HuH-7 (cell line): ENCODE data around the gene ATF7.
"Not testable (repeated sequence)": the region's sequence is repeated elsewhere in the genome, so short reads cannot be mapped to it uniquely, and the experiment has no call there.

Experiments used
- DNase-seq: peaks from one replicate; pipeline ENCODE4 v3.0.0; 2011; ENCODE audit warnings: low spot score

The ATF7 gene

DNA sequence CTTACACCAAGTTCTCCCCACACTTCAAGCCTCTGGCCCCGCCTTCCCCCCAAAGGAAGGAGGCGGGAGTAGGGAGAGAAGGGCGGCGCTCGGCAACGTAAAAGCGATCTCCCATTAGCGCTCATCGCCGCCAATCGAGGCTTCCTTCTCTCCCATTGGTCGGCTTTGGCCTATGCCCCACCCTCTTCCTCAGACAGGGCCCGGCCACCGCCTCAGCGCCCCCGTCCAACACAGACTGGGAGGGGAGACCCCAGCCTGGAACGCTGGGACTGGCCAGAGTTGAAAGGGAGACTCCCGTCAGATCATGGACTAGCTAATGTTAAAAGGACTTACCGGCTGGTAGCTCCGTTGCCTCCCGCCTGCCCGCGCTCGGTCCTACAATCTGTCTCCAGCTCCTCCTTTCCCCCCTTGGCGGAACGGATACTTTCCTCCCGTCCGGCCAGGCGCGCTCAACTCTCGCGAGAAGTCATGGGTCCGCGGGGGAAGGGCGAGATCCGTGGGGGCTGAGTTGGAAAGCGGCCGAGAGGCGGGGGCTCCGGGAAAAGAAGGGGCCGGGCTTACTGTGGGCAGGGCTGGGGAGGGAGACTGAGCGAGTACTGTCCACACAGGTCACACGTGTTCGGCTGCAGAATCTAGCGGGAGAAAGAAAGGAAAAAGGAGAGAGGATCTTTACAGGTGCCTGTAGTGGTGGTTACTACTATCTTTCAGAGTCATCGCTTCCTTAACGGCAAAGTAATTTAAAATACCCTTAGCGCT lies at the start of gene ATF7:
Gene ATF7 (minus strand): TSS at position 437 of the 756 bp plus-strand sequence. CDS start 25,382 bp downstream, outside the sequence.
- DNase-seq = peak; percentile 89

DNA sequence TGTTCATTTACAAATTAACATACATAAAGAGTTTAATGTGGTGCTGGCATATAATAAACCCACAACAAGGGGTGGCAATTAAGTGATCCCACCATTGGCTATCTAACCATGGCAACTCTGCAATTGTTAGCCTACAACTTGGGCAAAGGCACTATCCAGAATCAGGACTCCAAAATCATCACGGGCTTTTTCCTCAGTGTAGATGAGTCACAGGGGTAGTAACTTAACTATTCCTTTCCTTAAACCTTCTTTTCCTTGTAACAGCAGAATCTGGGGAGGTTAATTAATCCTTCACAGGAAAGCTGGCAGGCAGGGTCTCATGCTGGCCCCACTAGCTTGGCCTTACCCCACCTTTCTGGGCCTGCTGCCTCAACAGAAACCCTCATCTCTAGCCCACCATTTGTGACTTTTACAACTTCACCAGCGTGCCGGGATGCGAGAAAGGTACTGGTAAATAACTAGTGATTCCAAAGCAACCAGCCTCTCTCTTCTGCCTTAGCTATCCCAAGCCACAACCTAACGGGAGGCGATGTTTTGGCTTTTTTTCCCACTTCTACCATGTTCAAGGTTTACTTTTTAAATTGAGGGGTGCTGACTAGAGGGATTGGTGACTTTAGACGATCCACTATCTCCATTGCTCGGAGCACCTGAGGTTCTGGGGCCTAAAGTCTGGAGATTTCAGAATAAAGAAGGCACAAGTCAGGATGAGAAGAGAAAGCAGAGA lies 49.0 kb upstream of the ATF7 start:
- no peak for DNase-seq

DNA sequence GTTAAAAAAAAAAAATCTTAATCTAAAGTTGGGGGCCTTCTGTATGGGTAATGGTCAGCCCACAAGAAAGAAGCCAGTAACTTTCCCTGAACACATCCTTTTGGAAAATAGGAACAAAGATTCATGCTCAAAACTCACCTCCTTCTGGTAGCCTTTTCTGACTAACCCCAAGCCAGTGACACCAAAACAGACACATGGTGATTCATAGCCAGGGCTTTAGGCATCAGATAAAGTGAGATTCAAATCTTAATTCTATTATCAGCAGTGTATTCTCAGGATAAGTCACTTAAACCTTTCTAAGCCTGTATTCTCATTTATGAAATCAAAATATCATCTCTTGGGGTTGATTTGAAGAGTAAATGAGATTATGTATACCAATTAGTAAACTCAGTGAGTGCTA lies 44.8 kb upstream of the ATF7 start:
- no peak for DNase-seq

DNA sequence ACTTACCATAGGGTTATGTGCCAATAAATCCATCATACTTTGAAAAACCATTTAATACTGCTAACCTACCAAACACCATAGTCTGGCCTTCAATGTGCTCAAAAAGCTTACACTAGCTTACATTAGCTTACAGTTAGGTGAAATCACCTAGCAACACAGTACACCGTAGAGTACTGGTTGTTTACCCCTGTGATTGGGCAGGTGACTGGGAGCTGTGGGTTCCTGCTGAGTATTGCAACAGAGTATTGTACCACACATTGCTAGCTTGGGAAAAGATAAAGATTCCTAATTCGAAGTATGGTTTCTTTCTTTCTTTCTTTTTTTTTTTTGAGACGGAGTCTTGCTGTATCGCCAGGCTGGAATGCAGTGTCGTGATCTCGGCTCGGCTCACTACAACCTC lies 44.1 kb upstream of the ATF7 start:
- no peak for DNase-seq

DNA sequence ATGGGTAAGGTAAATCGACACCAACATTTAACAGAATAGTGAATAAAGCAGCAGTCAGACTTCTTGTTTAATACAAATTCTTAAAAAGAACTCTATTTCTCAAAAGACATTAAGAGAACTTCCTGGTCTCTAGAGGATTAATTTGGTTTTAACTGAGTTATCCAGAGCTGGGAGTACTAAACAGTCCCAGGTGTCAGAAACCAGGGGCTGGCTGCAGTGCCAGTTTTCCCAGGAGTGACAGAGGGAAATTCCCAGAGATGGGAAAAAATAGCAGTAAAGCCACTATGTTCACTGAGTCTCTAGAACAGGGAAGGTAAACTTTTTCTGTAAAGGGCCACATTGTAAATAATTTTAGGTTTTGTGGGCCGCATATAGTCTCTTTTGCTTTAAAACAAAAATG lies 40.9 kb upstream of the ATF7 start:
- DNase-seq = no peak

DNA sequence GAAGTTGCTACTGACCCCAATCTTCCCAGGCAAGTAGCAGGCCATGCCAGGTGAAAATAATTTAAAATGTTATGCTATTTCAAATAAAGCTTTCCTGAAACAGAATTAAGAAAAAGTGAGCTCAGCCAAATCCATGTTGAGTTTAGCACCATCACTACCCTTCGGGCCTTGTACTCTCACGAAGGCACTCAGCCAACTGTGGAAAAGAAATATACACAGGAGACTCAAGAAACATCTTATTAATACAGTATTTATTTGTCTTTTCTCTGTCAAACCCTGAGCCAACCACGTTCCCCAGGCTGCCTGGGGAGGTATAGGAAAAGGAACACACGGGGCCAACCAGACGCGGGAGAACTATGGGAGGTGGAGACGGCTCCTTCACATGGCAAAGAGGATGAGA lies 38.8 kb upstream of the ATF7 start:
- DNase-seq = no peak

DNA sequence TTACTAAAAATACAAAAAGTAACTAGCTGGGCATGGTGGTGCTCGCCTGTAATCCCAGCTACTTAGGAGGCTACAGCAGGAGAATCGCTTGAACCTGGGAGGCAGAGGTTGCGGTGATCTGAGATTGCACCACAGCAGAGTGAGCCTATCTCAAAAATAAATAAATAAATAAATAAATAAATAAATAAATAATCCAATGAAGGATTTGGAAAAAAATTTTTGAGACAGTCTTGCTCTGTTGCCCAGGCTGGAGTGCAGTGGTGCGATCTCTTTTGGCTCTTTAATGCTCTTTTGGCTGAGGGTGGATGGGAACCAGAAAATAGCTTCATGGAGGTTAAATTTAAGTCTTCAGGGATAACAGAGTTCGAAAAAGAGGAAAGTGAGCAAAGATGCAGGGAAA lies 38.0 kb upstream of the ATF7 start:
- no peak for DNase-seq

DNA sequence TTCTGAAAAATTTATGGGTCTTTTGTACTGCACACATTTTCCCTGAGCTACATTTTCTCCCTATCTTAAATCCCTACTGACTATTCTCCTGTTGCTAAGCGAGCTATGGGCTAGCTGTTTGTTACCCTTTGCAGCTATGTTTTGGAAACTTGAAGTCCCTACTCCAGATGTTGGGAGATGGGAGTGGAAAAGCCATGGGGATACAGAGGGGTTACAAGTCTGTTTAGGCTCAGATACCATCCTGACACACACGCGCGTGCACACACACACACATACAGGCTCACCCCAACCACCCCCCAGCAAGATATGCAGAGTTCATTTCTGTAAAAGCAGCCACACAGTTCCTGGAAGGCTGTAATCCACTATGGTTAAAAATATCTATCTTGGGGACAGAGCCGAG lies 33.9 kb upstream of the ATF7 start:
- DNase-seq = no peak

DNA sequence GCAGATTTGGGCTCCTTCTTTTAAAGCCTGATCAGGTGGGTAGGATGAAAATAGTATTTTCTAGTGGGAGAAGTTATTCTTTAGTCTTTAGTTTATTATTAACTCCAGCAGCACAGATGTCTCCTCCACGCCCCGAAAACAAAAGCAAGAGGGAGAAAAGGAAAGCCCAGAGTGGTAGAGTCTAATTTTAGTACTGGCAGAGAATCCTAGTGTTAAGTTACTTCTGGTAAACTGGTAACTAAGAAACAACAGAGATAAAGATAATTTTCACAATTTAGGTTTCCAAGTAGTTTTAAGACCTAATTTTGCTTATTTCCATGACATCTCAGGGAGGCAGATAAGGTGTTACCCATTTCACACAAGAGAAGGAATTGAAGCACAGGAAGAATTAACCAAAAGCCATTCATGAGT lies 33.4 kb upstream of the ATF7 start:
- no peak for DNase-seq

DNA sequence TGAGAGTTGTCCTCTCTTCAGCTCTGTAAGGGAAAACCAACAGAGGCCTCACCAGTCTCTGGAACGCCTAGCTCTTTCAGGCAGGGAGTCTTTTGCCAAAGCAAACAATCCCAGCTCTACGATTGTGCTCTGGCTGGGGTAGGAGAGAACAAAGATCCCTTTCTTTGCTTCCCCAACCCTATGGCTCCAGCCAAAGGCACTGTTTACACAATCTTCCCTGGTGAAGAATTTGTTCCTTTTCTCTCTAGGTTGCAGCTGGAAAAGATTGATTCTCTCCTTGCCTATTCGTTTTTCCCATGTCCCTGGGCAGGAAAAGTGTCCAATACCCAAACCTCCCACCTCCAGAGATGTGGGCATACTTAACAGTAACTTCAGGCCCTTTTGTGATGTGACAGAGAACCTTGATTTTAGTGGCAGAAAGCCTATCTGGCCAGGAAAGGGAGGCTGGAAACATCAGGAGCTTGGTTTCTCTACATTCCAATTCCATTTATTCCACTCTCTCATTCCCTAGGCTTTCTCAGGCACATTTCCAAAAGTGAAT lies 32.9 kb upstream of the ATF7 start:
- DNase-seq = peak; percentile 70

DNA sequence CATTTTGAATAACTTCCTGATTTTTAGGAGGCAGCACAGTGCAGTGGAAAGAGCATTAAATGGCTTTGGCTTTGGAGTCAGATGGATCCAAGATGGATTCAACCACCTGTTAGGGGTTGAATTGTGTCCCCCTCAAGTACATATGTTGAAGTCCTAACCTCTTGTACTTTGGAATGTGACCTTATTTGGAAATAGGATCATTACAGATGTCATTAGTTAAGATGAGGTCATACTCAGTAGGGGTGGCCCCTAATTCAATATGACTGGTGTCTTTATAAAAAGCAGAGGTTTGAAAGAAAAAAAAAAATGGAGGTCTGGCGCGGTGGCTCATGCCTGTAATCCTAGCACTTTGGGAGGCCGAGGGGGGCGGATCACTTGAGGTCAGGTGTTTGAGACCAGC lies 30.9 kb upstream of the ATF7 start:
- DNase-seq = no peak

DNA sequence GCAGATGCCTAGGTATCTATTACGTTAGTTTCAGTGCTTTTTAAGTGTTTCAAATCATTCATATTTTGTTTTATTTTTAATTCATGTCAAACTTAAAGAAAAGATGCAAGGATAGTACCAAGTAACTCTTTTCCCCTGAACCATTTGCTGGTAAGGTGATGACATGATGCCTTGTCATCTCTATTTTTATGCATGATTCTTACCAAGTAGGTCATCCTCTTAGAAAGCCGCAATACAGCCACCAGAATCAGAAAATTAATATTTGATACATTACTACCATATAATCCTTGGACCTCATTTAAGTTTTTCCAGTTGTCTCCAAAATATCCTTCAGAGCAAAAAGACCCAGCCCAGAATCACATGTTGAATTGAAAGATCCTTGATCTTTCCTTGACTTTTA lies 27.4 kb upstream of the ATF7 start:
- DNase-seq = no peak

DNA sequence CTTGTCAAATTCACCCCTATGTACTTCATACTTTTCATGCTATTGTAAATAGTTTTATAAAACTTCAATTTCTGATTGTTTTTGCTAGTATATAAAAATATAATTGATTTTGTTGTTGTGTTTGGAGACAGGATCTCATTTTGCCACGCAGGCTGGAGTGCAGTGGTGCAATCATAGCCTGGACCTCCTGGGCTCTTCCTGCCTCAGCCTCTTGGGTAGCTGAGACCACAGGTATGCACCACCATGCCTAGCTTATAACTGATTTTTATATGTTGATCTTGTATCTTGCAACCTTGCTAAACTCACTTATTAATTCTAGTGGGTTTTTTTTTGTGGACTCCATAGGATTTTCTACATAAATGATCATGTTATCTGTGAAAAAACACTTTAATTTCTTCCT lies 26.2 kb upstream of the ATF7 start:
- DNase-seq = no peak

DNA sequence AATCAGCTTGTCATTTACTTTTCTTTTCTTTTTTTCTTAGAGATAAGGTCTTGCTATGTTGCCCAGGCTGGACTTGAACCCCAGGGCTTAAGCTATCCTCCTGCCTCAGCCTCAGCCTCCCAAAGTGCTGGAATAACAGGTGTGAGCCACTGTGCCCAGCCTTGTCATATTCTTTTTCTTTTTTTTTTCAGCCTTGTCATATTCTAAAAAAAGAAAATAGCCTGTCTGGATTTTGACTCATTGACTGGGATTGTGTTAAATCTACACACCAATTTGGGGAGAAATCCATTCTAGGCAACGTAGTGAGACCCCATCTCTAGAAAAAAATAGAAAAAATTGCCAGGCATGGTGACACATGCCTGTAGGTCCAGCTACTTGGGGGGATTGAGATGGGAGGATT lies 25.6 kb upstream of the ATF7 start:
- no peak for DNase-seq

DNA sequence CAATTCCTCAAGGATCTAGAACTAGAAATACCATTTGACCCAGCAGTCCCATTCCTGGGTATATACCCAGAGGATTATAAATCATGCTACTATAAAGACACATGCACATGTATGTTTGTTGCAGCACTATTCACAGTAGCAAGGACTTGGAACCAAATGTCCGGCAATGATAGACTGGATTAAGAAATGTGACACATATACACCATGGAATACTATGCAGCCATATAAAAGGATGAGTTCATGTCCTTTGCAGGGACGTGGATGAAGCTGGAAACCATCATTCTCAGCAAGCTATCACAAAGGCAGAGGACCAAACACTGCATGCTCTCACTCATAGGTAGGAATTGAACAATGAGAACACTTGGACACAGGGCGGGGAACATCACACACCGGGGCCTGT lies 20.1 kb upstream of the ATF7 start:
- DNase-seq = not testable (repeated sequence)

DNA sequence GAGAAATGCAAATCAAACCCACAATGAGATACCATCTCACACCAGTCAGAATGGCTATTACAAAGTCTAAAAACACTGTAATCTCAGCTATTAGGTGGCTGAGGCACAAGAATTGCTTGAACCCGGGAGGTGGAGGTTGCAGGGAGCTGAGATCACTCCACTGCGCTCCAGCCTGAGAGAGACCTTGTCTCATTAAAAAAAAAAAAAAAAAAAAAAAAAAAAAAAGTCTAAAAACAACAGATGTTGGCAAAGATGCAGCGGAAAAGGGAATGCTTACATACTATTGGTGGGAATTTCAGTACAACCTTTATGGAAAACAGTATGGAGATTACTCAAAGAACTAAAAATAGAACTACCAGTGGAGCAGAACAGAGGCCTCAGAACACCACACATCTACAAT lies 19.0 kb upstream of the ATF7 start:
- no peak for DNase-seq

DNA sequence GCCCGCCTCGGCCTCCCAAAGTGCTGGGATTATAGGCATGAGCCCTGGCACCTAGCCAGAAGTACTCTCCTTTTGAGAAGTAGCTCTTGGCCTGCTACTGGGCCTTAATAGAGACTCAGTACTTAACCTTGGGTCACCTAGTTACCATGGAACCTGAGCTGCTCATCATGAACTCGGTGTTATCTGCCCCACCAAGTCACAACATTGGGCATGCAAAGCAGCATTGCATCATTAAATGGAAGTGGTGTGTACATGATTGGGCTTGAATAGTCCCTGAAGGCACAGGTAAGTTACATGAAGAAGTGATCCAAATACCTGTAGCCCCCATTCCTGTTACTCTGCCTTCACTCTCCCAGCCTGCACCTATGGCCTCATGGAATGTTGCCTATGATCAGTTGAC lies 18.0 kb upstream of the ATF7 start:
- no peak for DNase-seq

DNA sequence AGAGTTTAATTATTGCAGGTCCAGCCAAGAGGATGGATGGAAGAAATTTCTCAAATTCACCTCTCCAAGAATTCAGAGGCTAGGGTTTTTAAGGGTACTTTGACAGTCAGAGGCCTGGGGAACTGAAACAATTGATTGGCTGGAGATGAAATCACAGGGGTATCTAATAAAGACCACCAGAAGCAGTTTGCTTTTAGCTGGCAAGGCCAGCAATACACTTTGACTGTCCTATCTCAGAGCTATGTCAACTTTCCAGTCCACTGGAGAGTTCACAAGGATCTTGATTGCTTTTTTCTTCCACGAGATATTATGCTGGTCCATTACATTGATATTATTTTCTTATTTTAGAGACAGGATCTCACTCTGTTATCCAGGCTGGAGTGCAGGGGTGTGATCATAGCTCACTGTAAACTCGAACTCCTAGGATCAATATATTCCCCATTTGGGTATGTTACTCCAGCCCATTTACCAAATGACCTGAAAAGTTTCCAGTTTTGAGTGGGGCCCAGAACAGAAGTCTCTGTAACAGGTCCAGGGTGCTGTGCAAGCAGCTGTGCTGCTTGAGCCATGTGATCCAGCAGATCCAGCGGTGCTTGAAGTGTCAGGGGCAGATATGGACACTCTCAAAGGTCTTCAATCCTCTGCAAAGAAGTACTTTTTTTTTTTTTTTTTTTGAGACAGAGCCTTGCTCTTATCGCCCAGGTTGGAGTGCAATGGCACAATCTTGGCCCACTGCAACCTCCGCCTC lies 17.2 kb upstream of the ATF7 start:
- DNase-seq = no peak

DNA sequence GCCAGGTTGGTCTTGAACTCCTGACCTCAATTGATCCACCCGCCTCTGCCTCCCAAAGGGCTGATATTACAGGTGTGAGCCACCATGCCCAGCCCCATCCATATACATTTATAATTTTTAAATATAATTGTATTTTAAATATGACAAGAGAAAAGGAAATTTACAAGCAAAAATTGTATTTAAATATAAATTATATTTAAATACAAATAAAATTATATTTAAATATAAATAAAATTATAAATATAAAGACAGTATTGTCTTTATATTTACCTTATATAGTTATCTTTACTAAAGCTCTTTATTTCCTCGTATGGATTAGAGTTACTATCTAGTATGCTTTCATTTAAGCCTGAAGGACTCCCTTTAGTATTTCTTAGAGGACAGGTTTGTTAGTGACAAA lies 11.9 kb upstream of the ATF7 start:
- DNase-seq = no peak

DNA sequence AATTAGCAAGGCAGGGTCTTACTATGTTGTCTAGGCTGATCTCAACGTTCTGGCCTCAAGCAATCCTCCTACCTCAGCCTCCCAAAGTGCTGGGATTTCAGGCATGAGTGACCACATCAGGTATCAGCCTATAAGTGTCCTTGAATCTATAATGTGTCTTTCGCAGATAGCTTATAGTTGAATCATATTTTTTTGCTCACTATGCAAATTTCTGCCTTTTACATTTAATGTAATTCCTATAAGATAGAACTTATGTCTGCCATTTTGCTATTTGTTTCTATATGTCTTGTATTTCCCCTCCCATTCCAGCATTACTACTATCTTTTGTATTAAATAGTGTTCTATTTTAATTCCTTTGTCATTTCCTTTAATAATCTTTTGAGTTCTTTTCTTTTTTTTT lies 10.5 kb upstream of the ATF7 start:
- no peak for DNase-seq

DNA sequence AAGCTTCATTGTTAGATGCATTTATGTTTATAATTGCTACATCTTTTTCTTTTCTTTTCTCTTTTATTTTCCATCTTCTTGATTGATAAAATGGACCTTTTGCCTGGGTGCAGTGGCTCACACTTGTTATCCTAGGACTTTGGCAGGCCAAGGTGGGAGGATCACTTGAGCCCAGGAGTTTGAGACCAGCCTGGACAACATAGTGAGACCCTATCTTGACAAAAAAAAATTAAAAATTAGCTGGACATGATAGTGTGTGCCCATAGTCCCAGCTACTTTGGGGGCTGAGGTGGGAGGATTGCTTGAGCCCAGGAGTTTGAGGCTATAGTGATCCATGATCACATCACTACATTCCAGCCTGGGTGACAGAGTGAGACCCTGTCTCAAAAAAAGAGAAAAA lies 9.5 kb upstream of the ATF7 start:
- not testable (repeated sequence) for DNase-seq

DNA sequence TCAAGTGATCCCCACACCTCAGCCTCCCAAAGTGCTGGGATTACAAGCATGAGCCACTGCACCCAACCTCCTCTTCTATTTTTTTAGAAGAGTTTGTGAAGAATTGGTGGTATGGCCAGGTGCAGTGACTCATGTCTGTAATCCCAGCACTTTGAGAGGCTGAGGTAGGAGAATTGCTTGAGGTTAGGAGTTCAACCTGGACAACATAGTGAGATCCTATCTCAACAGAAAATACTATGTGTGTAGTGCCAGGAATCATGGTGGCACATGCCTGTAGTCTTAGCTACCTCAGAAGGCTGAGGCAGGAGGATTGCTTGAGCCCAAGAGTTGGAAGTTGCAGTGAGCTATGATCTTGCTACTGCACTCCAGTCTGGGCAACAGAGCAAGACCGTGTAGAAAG lies 5.5 kb upstream of the ATF7 start:
- no peak for DNase-seq

DNA sequence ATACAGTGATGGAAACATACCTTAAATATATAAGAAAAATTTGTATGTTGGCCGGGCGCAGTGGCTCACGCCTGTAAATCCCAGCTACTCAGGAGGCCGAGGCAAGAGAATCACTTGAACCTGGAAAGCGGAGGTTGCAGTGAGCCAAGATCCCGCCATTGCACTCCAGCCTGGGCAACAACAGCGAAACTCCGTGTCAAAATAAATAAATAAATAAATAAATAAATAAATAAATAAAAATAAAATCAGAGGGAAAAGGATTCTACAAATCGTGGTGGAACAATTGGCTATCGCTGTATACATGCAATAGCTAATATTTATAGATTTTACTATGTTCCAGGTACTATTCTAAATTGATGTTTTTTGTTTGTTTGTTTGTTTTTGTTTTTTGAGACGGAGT lies 1.7 kb upstream of the ATF7 start:
- no peak for DNase-seq
